Central memory CD8-positive, alpha-beta T cell (primary cell): Measurements from ENCODE around the gene PLEKHG2.
"Not testable (repeated sequence)": the region's sequence is repeated elsewhere in the genome, so short reads cannot be mapped to it uniquely, and the experiment has no call there.

Source experiments
- ATAC-seq: fragments of 150-1000 bp; cut with Tn5 transposase; replicated peaks from 2 replicates; pipeline ENCODE4 v1.10.0; 2022; ENCODE audit warnings: mild to moderate bottlenecking, moderate FRiP score, moderate number of reproducible peaks; ENCODE audit not compliant: poor library complexity, severe bottlenecking; ENCODE audit errors: extremely low read depth
- DNase-seq, 2 donors: peaks; one replicate each; pipeline ENCODE4 v3.0.0; 2021; ENCODE audit warnings: low spot score in 2 of 2
- H3K27ac Mint-ChIP-seq: one replicate; pipeline ENCODE4 v1.8.0; 2022; ENCODE audit warnings: low read depth, mild to moderate bottlenecking, moderate library complexity, mixed read lengths
- H3K27me3 Mint-ChIP-seq: one replicate; pipeline ENCODE4 v1.8.0; 2022; ENCODE audit warnings: mixed read lengths
- H3K36me3 Mint-ChIP-seq: one replicate; pipeline ENCODE4 v1.8.0; 2022; ENCODE audit warnings: mild to moderate bottlenecking, moderate library complexity, mixed read lengths; ENCODE audit not compliant: insufficient read depth
- H3K4me1 Mint-ChIP-seq: one replicate; pipeline ENCODE4 v1.8.0; 2022; ENCODE audit warnings: mixed read lengths
- H3K4me3 Mint-ChIP-seq: one replicate; pipeline ENCODE4 v1.8.0; 2022; ENCODE audit warnings: mild to moderate bottlenecking, moderate library complexity, mixed read lengths
- H3K9me3 Mint-ChIP-seq: one replicate; pipeline ENCODE4 v1.8.0; 2022; ENCODE audit warnings: mixed read lengths

PLEKHG2 gene

DNA sequence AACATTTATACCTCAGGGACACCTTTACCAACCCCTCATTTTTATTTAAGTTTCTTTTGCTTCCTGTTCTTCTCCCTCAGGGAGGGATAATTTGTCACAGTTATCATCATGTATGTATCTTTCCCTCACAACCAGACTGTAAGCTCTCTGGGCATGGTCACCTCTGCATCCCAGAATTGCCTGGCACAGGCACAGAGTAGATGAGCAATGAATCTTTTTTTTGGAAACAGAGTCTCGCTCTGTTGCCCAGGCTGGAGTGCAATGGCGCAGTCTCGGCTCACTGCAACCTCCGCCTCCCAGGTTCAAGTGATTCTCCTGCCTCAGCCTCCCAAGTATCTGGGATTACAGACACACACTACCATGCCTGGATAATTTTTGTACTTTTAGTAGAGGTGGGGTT, 33.1 kb upstream of the PLEKHG2 start:
- H3K27me3 Mint-ChIP-seq, H3K4me3 Mint-ChIP-seq, H3K9me3 Mint-ChIP-seq, H3K4me1 Mint-ChIP-seq, ATAC-seq, H3K27ac Mint-ChIP-seq, DNase-seq: not testable (repeated sequence)
- H3K36me3 Mint-ChIP-seq: peaks cover 35% of the 10 kb centered on the region

DNA sequence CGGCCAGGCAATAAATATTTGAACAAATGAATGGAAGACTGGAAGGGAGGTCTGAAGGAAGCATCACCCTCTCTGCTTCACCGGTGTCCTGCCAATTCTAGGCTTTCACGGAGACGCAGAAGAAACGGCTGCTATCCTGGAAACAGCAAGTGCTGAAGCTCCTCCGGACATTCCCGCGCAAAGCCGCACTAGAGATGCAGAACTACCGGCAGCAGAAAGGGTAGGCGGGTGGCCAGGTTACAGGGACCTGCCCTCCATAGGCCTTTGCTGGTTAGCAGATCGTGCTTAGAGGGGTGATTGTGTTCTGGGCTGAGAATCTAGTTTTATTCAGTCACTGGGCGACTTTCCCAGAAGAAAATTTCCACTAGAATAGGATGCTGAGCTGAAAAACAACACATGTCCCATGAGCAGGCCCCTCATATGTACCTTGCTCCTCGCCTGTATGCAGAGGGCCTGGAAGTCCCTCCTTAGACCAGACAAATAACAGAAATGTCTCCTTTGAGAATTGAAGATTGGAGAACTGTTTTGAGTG, 32.5 kb upstream of the PLEKHG2 start:
- H3K9me3 Mint-ChIP-seq: no peaks in the 10 kb centered on the region
- H3K36me3 Mint-ChIP-seq: peaks cover 37% of the 10 kb centered on the region
- H3K27ac Mint-ChIP-seq: no peak overlapping the region
- ATAC-seq (no peak), DNase-seq (no peak)
- peaks cover 1% of the 10 kb centered on the region for H3K4me1 Mint-ChIP-seq
- H3K27me3 Mint-ChIP-seq: no peaks in the 10 kb centered on the region
- no peak overlapping the region for H3K4me3 Mint-ChIP-seq

DNA sequence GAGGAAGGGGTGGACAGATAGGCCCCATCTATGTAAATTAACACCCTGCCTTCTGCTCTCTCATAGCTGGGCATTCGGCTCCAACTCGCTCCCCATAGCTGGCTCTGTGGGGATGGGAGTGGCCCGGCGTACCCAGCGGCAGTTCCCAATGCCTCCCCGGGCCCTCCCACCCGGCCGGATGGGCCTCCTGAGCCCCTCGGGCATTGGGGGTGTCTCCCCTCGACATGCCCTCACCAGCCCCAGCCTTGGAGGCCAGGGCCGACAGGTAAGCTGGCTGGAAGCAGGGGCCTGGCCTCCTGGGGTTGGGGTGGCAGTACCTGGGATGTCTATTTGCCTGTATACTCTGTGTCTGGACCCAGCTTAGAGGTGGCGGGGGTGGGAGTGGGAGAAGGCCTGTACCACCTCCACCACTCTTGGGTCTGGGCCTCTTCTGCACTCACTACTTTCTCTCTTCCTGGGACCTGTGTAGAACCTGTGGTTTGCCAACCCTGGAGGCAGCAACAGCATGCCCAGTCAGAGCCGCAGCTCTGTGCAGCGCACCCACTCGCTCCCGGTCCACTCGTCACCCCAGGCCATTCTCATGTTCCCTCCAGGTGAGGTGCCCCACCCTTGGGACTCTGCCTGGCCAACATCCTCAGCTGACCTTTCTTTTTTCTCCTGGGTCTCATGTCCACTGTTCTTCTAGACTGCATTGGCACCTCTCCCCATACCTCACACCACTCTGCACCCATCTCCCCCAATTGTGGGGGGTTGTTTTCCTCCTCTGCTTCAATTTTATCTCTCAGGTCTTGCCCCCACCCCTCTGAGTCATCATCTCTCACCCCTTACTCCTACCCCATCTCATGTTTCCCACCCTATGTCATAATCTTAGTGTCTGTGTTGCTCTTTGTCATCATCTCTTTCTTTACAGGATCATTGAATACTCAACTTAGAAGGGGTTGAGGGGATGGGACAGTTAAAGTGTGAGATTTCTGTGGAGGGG, 31.7 kb upstream of the PLEKHG2 start:
- Mint-ChIP-seq H3K9me3 (no peaks in the 10 kb centered on the region), H3K27me3 (no peaks in the 10 kb centered on the region), H3K4me1 (peaks cover 5% of the 10 kb centered on the region), H3K4me3 (no peak overlapping the region), H3K27ac (peak overlapping the region; percentile 1), H3K36me3 (peaks cover 40% of the 10 kb centered on the region)
- no peak for ATAC-seq
- DNase-seq: no peak

DNA sequence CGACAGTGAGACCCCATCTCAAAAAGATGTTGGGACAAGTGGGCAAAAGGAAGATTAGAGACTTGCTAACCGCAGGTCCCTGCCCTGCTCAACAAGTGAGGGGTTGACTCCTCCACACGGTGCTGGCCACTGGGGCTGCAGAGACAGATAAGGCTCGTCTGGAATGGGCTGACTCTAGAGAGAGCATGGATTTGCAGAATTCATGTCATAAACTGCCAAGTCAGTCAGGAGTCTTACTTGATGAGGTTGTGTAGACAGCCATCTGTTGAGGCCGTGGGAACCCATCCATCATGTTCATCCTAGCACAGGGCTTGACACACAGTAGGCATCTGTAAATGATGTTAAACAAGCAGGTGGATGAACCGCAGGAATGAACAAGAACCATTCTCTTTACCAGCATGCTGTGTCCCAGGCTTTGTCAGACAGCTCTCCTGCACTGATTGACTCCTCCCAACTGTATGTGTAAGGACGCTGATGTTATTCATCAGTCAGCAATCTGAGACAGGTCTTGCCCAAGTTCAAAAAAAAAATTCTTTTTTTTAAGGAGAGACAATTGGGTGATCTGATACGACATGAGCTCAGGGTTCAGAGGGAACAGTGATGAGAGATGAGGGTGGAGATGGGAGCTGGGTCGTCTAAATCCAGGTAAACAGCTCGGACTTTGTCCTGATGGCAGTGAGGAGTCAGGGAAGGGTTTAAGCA, 30.4 kb upstream of the PLEKHG2 start:
- H3K9me3 Mint-ChIP-seq: no peaks in the 10 kb centered on the region
- H3K36me3 Mint-ChIP-seq: peaks cover 39% of the 10 kb centered on the region
- H3K27me3 Mint-ChIP-seq: no peaks in the 10 kb centered on the region
- ATAC-seq: no peak
- DNase-seq: no peak
- H3K27ac Mint-ChIP-seq: peak overlapping the region; percentile 63
- no peak overlapping the region for H3K4me3 Mint-ChIP-seq
- peaks cover 5% of the 10 kb centered on the region for H3K4me1 Mint-ChIP-seq

DNA sequence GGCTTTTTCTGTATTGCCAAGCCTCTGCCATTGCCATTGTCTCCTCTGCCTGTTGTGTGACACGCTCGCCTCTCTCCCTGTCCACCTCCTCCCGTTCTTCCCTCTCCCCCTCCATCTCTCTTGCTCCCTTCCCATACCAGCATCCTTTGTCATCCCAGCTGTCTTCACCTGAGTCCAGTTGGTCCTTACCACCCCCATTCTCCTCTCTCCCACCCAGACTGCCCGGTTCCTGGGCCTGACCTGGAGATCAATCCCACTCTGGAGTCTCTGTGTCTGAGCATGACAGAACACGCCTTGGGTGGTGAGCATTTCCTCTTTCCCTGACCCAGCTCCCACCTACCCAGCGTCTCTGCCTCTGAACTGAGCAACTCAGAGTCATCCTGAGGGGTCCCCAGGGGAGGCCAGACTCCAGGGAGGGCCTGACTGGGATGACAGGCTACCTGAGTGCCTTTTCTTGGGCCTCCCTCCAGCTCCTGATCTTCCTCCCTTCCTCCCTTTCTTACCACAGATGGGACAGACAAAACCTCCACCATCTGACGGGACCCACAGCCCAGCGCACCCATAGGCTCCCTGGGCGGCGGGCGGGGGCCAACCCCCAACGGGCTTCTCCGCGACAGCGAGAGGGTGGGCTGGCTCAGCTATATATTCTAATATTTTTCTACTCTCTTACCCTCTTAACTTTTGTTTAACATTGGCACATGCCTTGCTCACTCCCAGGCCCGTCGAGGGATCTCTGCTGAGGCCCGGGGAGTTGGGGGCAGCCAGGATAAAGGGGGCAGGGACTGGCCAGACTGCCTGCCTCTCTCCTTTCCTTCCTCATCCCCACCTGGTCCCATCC, 29.3 kb upstream of the PLEKHG2 start:
- Mint-ChIP-seq H3K4me3 (no peak overlapping the region), H3K36me3 (peaks cover 40% of the 10 kb centered on the region), H3K4me1 (peaks cover 5% of the 10 kb centered on the region), H3K27ac (peak overlapping the region; percentile 63), H3K9me3 (no peaks in the 10 kb centered on the region), H3K27me3 (no peaks in the 10 kb centered on the region)
- no peak for ATAC-seq
- DNase-seq: no peak

DNA sequence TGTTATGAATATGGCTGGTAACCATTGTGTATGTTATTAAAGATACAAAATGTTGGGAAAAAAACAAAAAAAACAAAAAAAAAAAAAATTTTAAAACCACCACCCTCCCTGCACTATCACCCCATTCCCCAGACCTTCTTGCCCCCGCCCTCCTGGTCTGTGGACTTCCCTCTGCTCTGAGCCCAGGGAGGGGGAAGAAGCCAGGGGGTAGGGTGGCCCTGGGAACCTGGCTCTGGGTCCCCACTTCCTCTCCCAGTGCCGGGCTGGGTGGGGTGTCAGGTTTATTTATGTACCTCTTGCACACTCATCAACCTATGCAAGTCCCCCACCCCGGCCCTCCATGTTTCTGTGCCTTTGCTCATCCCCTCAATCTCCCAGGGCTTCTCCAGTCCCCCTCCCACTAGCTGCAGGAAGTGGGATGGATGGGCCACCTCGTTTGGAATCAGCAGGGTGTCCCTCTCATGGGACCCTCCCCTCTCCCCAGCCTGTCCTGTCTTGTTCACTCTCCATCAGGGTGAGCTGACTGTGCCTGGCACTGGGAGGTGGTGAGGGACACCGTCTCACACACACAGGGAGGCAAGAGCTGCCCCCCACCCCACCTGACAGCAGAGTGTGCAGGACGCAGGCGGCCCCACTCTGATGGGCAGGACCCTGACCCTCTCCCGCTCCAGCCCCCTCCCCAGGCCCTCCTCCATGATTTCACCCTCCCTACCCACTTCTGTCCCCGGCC, 27.5 kb upstream of the PLEKHG2 start:
- Mint-ChIP-seq H3K27ac (peak overlapping the region; percentile 90), H3K36me3 (peaks cover 34% of the 10 kb centered on the region), H3K4me1 (peaks cover 7% of the 10 kb centered on the region), H3K4me3 (peak overlapping the region; percentile 38), H3K9me3 (no peaks in the 10 kb centered on the region), H3K27me3 (no peaks in the 10 kb centered on the region)
- DNase-seq (no peak), ATAC-seq (no peak)

DNA sequence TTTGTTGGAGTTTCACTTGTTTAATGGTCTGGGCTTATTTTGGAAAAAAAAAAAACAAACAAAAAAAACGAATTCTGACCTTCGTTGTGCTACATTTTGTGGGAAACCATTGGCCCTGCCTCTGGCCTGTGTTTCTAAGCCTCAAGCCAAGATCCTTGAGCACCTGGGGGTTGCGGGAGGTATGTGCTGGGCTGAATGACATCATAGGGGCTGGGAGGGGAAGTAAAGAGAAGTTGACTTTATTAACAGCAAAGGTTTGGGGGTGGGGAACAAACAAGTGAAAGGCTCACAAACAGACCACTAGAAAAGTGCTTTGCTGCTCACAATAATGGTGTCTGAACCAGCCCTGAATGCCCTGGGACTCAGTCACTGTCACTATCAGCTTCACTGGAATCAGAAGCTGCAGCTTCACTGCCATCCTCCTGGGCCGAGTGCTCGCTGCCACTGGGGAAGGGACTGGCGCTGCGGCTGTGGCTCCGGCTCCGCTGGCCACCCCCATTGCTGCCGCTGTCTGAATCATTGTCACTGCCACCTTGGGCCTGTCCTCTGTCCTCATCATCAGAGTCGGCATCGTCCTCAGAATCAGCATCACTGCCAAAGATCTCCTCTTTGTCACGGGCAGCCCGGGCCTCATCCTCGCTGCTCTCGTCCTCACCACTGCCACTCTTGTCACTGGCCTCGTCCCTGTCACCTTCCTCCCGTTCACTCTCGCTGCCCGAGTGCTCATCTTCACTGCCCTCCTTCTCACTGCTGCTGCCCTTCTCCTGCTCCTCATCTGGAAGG, 26.6 kb upstream of the PLEKHG2 start:
- Mint-ChIP-seq H3K27me3 (no peaks in the 10 kb centered on the region), H3K36me3 (peaks cover 42% of the 10 kb centered on the region), H3K4me1 (peaks cover 13% of the 10 kb centered on the region), H3K27ac (peak overlapping the region; percentile 90), H3K4me3 (no peak overlapping the region), H3K9me3 (no peaks in the 10 kb centered on the region)
- DNase-seq: no peak
- ATAC-seq: no peak

DNA sequence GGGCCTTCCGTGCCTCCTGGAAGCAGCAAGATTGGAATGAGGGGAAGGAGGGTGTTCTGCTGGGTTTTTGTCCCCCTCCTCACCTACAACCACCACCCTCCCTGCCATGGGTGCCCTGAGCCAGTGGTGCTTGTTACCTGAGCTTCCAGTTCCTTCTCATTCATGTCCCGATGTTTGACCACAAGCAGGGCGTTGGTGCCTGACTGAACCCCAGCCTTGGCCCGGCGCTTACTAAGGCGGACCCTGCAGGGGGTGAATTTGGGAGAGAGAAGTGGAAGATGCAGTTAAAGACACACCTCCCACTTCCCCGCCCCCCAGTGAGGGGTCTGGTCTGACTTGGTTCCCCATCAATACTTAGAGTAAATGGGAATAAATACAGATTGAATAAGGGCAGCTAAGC, 25.9 kb upstream of the PLEKHG2 start:
- H3K36me3 Mint-ChIP-seq: peaks cover 44% of the 10 kb centered on the region
- ATAC-seq (no peak), DNase-seq (no peak)
- H3K4me3 Mint-ChIP-seq: no peak overlapping the region
- peak overlapping the region; percentile 90 for H3K27ac Mint-ChIP-seq
- peaks cover 17% of the 10 kb centered on the region for H3K4me1 Mint-ChIP-seq
- no peaks in the 10 kb centered on the region for H3K9me3 Mint-ChIP-seq
- no peaks in the 10 kb centered on the region for H3K27me3 Mint-ChIP-seq

DNA sequence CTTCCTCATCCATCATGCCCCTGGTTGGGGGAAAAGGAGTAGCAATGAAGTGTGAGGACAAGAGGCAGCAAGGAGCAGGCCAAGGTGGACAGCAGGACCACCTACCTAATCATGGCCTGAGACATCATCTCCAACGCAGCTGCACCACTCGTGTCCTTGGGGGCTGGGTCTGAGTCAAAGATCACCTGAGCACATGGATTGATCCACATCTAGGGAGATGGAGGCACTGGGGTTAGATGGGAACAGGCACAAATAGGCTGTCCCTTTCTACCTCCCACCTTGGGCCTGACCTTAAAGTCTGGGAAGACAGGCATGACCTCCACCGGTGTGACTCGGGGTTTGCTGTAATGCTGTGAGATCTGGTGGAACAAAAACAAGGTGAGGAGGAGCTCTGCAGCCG, 23.8 kb upstream of the PLEKHG2 start:
- Mint-ChIP-seq H3K9me3 (no peaks in the 10 kb centered on the region), H3K27me3 (no peaks in the 10 kb centered on the region), H3K36me3 (peaks cover 49% of the 10 kb centered on the region), H3K4me1 (peaks cover 29% of the 10 kb centered on the region), H3K4me3 (no peak overlapping the region), H3K27ac (peak overlapping the region; percentile 95)
- DNase-seq (no peak), ATAC-seq (no peak)

DNA sequence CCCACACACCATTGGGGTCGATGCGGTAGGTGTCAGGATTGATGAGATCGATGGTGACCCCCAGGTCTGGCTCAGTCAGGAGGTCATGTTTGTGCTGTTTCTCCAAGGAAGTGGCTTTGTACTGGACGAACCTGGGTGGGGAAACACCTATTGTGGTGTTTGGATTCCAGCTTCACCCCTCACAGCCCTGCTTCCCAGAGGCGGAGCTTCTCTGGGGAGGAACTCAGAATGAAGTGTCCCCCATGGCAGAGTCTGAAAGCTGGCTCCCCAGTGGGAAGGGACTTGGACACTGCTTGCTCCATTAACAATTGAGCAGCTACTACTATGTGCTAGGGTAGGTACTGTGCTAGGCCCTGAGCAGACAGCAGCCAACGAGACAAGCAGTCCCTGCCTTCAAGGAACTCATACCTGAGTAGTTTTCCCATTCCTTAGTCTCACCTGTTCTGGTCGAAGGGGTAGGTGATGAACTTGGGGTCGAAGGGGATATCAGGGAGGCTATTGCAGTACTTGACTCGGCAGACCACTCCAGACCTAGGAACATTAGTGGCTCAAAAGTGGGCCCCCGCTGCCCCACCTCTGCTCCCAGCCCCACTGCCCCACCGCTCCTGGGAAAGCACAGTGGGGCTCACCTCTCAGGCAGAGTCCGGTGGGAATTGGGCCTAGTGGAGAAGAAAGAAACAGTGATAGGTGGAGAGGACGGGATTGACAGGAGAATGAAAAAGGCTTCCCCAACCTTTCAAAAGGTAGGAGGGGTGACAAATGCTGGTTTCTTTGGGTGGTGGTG, 22.6 kb upstream of the PLEKHG2 start:
- H3K9me3 Mint-ChIP-seq: no peaks in the 10 kb centered on the region

DNA sequence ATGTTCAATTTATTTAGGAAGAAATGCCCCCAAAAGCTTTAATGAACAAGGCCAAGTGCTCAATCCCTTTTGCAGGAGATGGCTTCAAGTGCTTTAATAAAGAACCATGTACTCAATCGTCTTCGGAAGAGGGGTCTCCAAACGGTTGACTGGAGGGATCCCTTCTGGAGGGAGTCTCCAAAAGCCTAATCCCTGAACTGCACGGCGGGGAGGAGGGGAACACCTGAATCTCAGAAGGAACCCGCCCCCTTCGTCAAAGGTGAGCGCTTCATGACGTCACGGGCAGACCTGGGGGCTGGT, 22.1 kb upstream of the PLEKHG2 start:
- Mint-ChIP-seq H3K4me1 (peaks cover 34% of the 10 kb centered on the region), H3K4me3 (peak overlapping the region; percentile 97), H3K9me3 (no peaks in the 10 kb centered on the region), H3K27ac (peak overlapping the region; percentile 95), H3K27me3 (no peaks in the 10 kb centered on the region), H3K36me3 (peaks cover 56% of the 10 kb centered on the region)
- ATAC-seq (no peak), DNase-seq (no peak)

More for the DNA sequence above, 22.6 kb upstream of the PLEKHG2 start:
- ATAC-seq (no peak), DNase-seq (no peak)
- Mint-ChIP-seq H3K27ac (peak overlapping the region; percentile 95), H3K36me3 (peaks cover 55% of the 10 kb centered on the region), H3K4me1 (peaks cover 33% of the 10 kb centered on the region), H3K27me3 (no peaks in the 10 kb centered on the region), H3K4me3 (peak overlapping the region; percentile 97)
